ENCODE data around the gene LTF.

The LTF gene

DNA sequence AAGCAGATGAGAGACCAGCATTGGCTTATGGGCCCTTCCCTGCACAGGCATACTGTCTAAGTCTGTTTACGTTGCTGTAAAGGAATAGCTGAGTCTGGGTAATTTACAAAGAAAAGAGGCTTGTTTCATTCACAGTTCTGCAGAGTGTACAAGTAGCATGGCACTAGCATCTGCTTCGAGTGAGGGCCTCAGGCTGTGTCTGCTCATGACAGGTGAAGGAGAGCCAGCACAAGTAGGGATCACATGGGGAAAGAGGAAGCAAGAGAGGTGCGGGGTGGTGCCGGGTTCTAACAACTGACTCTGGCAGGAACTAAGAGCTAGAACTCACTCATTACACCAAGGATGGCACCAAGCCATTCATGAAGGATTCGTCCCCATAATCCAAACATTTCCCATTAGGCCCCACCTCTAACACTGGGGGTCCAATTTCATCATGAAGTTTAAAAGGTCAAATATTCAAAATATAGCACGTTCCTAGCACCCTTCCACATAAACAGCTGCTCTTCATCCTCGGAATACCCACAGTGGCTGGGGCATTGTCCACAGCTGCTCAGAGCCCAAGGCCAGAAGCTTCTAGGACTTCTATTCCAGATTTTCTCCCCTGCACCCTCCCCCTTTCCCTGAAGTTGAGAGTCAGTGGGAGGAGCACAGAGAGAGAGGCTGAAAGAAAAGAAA is 38.6 kb upstream of the LTF start:
- Histone ChIP-seq H3K4me1 (ENCODE audit: low read length) (peaks cover 28% of the 10 kb centered on the region), H2AFZ (ENCODE audit: low read depth, low read length) (0 out of 2 replicates have a peak overlapping the region, but pooled peaks have one; percentile 44)

DNA sequence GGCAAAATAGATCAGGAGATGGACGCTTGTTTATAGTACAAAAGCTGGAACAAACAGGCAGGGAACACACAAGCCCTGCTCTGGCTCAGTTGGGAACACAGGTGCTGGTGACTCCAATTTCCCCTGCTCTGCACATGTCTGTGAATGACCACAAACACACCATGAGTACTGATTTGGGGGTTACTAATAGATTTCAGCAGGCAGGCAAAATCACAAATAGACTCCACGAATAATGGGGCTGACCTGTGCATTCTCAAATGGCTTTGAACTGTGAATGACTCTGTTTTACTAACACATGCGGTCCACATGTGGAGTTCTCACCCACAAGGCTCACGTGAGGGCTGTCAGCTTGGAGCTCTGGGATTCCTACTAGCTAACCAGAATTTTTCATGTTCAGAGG is 37.0 kb upstream of the LTF start:
- Histone ChIP-seq H3K4me3 (ENCODE audit: low read length) (no peak overlapping the region), H3K79me2 (ENCODE audit: low read length) (no peaks in the 10 kb centered on the region), H3K9me3 (ENCODE audit: insufficient read depth, low read length) (no peaks in the 10 kb centered on the region), H3K4me2 (ENCODE audit: low read length) (no peak overlapping the region), H3K4me1 (ENCODE audit: low read length) (peaks cover 28% of the 10 kb centered on the region), H3K9ac (ENCODE audit: low read length) (no peak overlapping the region), H4K20me1 (ENCODE audit: insufficient read depth, low read length) (no peaks in the 10 kb centered on the region), H3K36me3 (replicated peaks; ENCODE audit: low read depth, low read length) (no peaks in the 10 kb centered on the region), H3K27ac (ENCODE audit: low read length) (no peak overlapping the region), H3K27me3 (ENCODE audit: low read depth, low read length) (peaks cover 7% of the 10 kb centered on the region), H2AFZ (ENCODE audit: low read depth, low read length) (no peak overlapping the region)
- TF ChIP-seq CTCF (IDR thresholded peaks at IDR 0.05; ENCODE audit: low read depth, low read length) (no peak), EZH2phosphoT487 (IDR thresholded peaks at IDR 0.05; ENCODE audit: low read depth) (no peak)

More for the DNA sequence above, 38.6 kb upstream of the LTF start:
- H3K79me2 ChIP-seq (ENCODE audit: low read length) = no peaks in the 10 kb centered on the region
- no peak overlapping the region for H3K4me3 ChIP-seq (ENCODE audit: low read length)
- H3K9me3 ChIP-seq (ENCODE audit: insufficient read depth, low read length) = no peaks in the 10 kb centered on the region
- no peaks in the 10 kb centered on the region for H3K36me3 ChIP-seq (replicated peaks; ENCODE audit: low read depth, low read length)
- no peak overlapping the region for H3K9ac ChIP-seq (ENCODE audit: low read length)
- no peak overlapping the region for H3K27ac ChIP-seq (ENCODE audit: low read length)
- H3K27me3 ChIP-seq (ENCODE audit: low read depth, low read length) = peaks cover 5% of the 10 kb centered on the region; the same call in 1 of the 2 replicates
- H4K20me1 ChIP-seq (ENCODE audit: insufficient read depth, low read length) = no peaks in the 10 kb centered on the region
- no peak for TF ChIP-seq CTCF (IDR thresholded peaks at IDR 0.05; ENCODE audit: low read depth, low read length)
- no peak for TF ChIP-seq EZH2phosphoT487 (IDR thresholded peaks at IDR 0.05; ENCODE audit: low read depth)
- H3K4me2 ChIP-seq (ENCODE audit: low read length) = no peak overlapping the region

- Histone ChIP-seq H3K27ac (ENCODE audit: low read length) (no peak overlapping the region), H3K4me2 (ENCODE audit: low read length) (no peak overlapping the region), H4K20me1 (ENCODE audit: insufficient read depth, low read length) (no peaks in the 10 kb centered on the region), H3K4me3 (ENCODE audit: low read length) (no peak overlapping the region), H2AFZ (ENCODE audit: low read depth, low read length) (no peak overlapping the region), H3K9ac (ENCODE audit: low read length) (no peak overlapping the region), H3K36me3 (replicated peaks; ENCODE audit: low read depth, low read length) (no peaks in the 10 kb centered on the region), H3K79me2 (ENCODE audit: low read length) (no peaks in the 10 kb centered on the region), H3K9me3 (ENCODE audit: insufficient read depth, low read length) (no peaks in the 10 kb centered on the region), H3K27me3 (ENCODE audit: low read depth, low read length) (peaks cover 9% of the 10 kb centered on the region), H3K4me1 (ENCODE audit: low read length) (peaks cover 28% of the 10 kb centered on the region)
- TF ChIP-seq EZH2phosphoT487 (IDR thresholded peaks at IDR 0.05; ENCODE audit: low read depth) (no peak), CTCF (IDR thresholded peaks at IDR 0.05; ENCODE audit: low read depth, low read length) (no peak)
These were observed 36.2 kb upstream of the LTF start for GRCh38 chr3:46500656-46501635.

DNA sequence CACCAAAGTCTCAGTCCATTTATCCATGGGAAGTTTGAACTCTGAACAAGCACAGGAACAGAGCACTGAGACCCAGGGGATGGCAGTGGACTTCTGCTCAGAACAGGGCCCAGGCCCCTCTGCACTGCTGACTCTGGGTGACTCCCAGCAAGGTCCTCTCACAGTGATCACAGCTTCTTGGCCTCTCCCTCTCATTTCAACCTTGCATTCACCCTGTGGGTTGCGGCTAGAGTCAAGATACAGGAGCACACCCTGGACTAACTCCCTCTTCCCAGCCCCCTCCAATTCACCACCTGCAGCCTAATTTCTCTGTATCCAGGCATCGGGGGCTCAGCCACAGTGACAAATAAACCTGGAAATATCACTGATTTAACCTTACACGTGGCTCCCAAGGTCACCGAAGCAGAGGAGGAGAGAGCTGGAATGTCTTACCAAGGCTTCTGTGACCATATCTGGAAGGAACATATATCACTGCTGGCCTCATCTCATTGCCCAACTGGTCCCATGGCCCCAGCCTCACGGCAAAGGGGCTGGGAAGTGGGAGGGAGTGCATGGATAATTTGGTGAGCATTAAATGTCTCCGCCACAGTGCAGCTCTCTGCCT is 34.3 kb upstream of the LTF start:
- H3K27me3 ChIP-seq (ENCODE audit: low read depth, low read length) = peaks cover 10% of the 10 kb centered on the region
- no peak overlapping the region for H3K9ac ChIP-seq (ENCODE audit: low read length)
- H3K4me3 ChIP-seq (ENCODE audit: low read length) = no peak overlapping the region
- TF ChIP-seq CTCF (IDR thresholded peaks at IDR 0.05; ENCODE audit: low read depth, low read length) = no peak
- no peak for TF ChIP-seq EZH2phosphoT487 (IDR thresholded peaks at IDR 0.05; ENCODE audit: low read depth)
- H3K27ac ChIP-seq (ENCODE audit: low read length) = no peak overlapping the region
- H4K20me1 ChIP-seq (ENCODE audit: insufficient read depth, low read length) = no peaks in the 10 kb centered on the region
- H3K79me2 ChIP-seq (ENCODE audit: low read length) = no peaks in the 10 kb centered on the region
- H3K4me2 ChIP-seq (ENCODE audit: low read length) = no peak overlapping the region
- no peak overlapping the region for H2AFZ ChIP-seq (ENCODE audit: low read depth, low read length)
- H3K4me1 ChIP-seq (ENCODE audit: low read length) = peaks cover 28% of the 10 kb centered on the region
- no peaks in the 10 kb centered on the region for H3K9me3 ChIP-seq (ENCODE audit: insufficient read depth, low read length)
- H3K36me3 ChIP-seq (replicated peaks; ENCODE audit: low read depth, low read length) = no peaks in the 10 kb centered on the region

Data from OCI-LY3 (cell line).